HG03045 (cell line): ENCODE data around the gene MEF2B.
"Not testable (repeated sequence)": the region's sequence is repeated elsewhere in the genome, so short reads cannot be mapped to it uniquely, and the experiment has no call there.

ENCODE experiments used
- ATAC-seq: cut with Tn5 transposase; IDR thresholded peaks from one replicate; pipeline ENCODE4 v1.9.1; 2021; ENCODE audit warnings: mild to moderate bottlenecking, moderate library complexity; ENCODE audit not compliant: unreplicated experiment

Gene MEF2B

GRCh38 chr19:19193926-19194325, 23.9 kb upstream of the MEF2B start:
- no peak for ATAC-seq

GRCh38 chr19:19192910-19193423, 22.9 kb upstream of the MEF2B start:
- ATAC-seq, result no peak

- peak; percentile 79 for ATAC-seq
These were observed 22.2 kb upstream of the MEF2B start, which contains the start of the genes BORCS8 and RFXANK for GRCh38 chr19:19192078-19192882. Gene BORCS8, minus strand, starts transcription at chr19:19192152. Its CDS starts 35 bp downstream, at chr19:19192117. Gene RFXANK, plus strand, starts transcription at chr19:19192258. Its CDS starts 1,689 bp downstream, at chr19:19193947.

- ATAC-seq, result no peak
These were observed 21.7 kb upstream of the MEF2B start for GRCh38 chr19:19191768-19192077.

GRCh38 chr19:19186742-19187141, 16.7 kb upstream of the MEF2B start:
- no peak for ATAC-seq

GRCh38 chr19:19185853-19186740, 16.0 kb upstream of the MEF2B start:
- ATAC-seq, result no peak

GRCh38 chr19:19181488-19181998, 11.5 kb upstream of the MEF2B start:
- ATAC-seq, result no peak

- ATAC-seq, result no peak
These were observed 9.7 kb upstream of the MEF2B start for GRCh38 chr19:19179548-19180441.

GRCh38 chr19:19176950-19177349, 6.9 kb upstream of the MEF2B start:
- ATAC-seq, result no peak

- not testable (repeated sequence) for ATAC-seq
These were observed 3.2 kb upstream of the MEF2B start for GRCh38 chr19:19173243-19173642.

GRCh38 chr19:19171821-19172532, 1.9 kb upstream of the MEF2B start:
- no peak for ATAC-seq

GRCh38 chr19:19170873-19171672, 1.0 kb upstream of the MEF2B start:
- ATAC-seq, result no peak

GRCh38 chr19:19169236-19170052, 619 bp downstream of the MEF2B start:
- no peak for ATAC-seq

GRCh38 chr19:19167612-19168011, 2.5 kb downstream of the MEF2B start:
- ATAC-seq, result no peak

- no peak for ATAC-seq
These were observed 4.7 kb downstream of the MEF2B start for GRCh38 chr19:19165396-19165795.

- ATAC-seq, result no peak
These were observed 7.6 kb downstream of the MEF2B start for GRCh38 chr19:19162495-19162894.

- ATAC-seq, result no peak
These were observed 9.5 kb downstream of the MEF2B start for GRCh38 chr19:19160461-19161035.

GRCh38 chr19:19159534-19159933, 10.5 kb downstream of the MEF2B start:
- no peak for ATAC-seq
